NCI-H345 (cell line): ENCODE results near the gene DTNBP1.

ENCODE experiments used
- DNase-seq: peaks from one replicate; lab custom pipeline; 2025; lab: John Stamatoyannopoulos, UW

DTNBP1 gene, protein sequence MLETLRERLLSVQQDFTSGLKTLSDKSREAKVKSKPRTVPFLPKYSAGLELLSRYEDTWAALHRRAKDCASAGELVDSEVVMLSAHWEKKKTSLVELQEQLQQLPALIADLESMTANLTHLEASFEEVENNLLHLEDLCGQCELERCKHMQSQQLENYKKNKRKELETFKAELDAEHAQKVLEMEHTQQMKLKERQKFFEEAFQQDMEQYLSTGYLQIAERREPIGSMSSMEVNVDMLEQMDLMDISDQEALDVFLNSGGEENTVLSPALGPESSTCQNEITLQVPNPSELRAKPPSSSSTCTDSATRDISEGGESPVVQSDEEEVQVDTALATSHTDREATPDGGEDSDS

DNA sequence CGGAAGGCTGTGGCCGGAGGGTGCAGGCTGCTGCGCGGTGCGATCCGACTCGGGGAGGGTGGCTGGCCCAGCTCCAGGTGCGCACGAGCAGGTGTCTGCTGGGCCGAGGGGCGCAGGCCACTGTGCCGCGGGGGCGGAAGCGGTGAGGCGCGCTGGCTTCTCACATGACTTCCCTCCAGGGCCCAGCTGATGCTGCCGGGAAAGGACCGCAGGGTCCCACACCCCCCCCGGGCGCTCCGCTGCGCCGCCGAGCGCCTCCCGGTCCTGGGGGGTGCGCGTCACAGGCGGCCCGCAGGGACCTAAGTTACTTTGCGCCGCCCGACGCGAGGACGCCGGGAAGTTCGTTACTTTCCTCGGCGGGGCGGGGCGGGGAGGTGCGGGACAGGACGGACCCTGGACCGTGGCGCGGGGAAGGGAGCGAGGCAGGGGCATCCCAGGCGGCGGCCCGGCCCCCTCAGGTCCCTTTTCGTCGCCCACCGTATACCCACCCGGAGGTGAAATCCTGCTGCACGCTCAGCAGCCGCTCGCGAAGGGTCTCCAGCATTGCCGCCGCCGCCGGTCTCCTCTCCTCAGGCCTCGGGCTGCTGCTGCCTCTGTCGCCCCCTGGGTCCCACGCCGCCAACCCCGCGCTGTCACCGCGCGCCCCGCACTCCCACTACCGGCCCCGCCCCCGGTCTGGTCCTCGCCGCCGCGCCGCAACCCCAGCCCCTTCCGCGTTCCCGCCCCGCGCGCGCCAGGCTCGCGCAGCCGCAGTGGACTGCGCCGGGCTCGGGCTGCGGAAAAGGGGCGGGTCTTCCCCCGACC, at the start of gene DTNBP1:
DTNBP1 (minus strand) TSS at position 703 of the 804 bp plus-strand sequence; CDS start at position 544, 159 bp downstream.
- DNase-seq: peak; percentile 60

DNA sequence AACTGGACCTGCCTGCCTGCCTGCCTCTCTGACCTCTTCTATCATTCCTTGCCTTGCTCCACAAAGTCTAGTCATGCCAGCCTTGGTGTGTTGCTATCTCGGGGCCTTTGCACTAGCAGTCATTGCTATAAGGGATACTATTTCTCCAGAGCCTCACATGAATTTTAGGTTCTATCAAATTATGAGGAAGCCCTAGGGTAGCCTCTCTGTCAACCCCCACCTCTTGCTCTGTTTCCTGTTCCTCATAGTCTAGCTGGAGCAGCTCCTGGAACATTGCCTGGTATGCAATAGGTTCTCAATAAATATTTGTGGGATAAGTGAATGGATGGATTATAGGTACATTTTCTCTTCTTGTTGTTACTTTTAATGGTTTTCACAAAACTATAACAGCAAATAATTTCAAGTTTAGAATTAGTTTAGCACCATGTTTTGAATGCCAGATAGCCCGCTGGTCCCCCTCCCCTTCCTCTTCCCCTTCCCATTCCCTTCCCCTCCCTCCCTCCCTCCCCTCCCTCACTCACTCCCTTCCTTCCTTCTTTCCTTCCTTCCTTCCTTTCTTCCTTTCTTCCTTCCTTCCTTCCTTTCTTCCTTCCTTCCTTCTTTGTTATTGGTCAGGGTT, 46.9 kb upstream of the DTNBP1 start:
- no peak for DNase-seq

DNA sequence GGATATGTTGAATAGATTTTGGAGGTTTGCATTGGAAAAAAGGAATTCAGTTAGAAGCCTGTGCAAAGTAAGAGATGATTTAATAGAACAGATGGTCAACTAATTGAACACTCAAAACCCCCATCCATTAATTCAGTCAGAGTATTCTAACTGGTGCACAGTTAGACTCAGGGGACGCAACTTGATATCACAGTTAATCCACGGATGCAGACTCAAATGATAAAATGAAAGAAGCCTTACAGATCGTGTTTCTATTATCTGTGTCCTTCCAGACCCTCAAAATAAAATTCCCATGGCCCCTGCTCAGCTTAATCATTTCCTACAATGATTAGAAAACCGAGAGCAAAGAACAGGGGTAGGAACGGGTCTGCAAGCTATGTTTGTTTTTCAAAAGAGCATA, 45.4 kb upstream of the DTNBP1 start:
- DNase-seq: no peak

DNA sequence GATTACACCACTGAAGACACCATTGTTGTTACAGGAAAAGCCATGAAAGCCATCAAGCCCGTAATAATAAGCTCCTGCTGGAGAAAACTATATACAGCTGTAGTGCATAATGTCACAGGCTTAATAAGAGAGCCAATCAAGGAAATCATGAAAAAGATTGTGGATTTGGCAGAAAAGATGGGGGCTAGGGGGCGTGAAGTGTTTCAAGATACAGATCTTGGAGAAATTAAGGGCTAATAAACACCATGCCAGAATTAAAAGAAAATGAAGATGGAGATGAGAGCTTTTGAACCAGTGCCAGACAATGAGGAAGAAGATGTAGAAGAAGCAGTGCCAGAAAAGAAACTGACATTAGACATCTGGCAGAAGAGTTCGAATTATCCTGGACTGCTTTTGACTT, 43.2 kb upstream of the DTNBP1 start:
- DNase-seq: no peak

DNA sequence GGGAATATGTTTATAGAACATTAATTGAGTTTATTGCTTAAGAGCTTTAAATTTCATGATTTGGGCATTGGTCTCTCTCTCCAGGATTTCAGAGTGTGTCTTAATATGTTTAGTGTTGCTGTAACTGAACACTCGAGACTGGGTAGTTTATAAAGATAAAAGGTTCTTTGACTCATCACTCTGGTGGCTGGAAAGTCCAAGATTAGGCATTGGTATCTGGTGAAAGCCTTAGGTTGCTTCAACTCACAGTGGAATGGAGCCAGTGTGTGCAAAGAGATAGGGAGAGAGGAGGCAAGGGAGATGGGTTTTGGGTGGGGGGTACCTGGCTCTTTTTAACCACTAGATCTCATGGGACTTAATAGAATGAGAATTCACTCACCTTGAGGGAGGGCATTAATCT, 35.6 kb upstream of the DTNBP1 start:
- no peak for DNase-seq

DNA sequence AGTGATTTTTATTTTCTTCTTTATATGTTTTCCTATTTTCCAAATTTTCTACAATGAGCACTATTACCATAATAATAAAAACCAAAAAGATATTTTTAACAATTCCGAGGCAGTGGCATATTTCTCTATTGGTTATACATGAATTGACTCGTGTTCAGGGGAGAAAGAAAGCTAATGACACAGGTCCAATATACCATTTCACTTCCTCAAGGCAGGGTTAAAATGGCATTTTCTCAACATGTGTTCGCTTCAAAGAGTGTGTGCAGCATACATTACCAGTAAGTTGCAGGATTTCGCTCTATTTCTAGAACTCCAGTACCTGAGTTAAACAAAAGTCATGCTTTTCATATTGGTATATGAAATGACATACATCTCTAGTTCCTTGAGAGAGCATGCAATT, 35.1 kb upstream of the DTNBP1 start:
- DNase-seq: no peak

DNA sequence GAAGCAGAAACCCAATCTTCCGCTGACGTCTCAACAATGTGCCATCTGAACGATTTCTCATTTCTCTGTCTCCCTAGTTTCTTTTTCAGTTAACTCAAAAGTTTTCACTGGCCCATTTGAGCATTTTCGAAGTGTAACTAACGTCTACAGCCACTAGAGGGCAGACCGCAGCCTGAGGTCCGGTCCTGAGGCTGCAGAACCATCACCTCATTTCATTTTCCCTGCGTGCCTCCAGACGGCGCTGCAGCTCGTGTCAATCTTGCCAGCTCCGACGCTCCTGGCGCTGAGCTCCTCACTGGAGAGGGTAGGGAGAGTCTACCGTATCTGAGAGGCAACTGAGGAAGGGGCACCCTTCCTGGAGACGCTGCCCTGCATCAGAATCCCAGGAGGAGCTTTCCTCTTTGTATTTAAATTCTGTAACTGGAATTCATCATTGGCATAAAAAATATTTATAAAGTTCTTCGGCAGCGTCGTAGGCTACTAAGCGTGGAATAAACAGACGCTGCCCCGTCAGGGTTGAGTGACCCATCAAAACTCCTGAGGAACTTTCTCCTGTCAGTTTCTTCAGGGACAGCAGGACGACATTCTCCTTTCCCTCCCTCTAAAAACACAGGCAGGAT, 28.5 kb upstream of the DTNBP1 start:
- DNase-seq: peak; percentile 66

DNA sequence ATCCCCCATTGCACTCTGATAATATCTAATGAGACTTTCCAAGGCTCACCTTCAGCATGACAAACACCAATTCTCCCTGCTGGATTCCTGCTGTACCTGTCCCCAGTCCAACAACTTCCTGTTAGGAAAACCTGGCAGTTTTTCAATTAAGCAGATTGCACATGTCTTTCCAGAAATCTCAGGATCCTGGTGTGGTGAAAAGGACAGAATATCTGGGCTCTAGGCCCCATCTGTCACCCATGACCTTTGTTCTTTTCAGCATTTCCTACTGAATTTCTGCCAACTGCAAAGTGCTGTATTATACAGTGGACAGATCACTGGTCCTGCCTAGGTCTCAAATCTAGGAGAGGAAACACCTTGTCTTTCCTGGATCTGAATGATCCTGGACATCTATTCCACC, 27.7 kb upstream of the DTNBP1 start:
- DNase-seq: no peak

DNA sequence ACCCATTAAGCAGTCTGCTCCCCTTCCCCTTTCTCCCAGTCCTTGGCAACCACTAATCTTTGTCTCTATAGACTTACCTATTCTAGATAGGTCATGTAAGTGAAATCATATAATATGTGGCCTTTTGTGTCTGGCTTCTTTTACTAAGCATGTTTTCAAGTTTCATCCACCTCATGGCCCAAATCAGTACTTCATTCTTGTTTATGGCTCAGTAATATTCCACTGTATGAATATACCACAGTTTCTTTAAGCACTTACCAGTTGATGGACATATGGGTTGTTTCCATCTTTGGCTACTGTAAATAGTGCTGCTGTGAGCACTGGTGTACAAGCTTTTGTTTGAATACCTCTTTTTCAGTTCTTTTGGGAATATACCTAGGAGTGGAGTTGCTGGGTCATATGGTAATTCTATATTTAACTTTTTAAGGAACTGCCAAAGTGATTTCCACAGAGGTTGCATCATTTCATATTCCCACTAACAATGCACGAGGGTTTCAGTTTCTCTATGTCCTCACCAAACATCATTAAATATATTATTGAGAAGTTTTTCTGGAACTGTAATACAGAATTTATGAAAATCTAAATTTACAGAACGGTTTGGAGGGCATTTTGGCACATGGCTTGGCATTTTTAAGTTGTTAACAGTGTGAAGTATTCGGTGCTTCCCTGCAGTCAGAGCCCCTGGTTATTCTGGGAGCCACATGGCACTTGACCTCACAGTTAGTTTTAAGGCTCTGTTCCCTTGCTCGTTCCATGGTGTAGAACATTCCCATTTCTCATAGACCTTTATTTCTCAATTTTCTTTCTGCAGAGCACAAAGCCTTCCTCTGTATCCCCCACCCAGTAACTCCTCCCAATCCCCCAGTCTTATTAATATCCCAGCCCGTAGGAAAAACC, 27.0 kb upstream of the DTNBP1 start:
- DNase-seq: no peak

DNA sequence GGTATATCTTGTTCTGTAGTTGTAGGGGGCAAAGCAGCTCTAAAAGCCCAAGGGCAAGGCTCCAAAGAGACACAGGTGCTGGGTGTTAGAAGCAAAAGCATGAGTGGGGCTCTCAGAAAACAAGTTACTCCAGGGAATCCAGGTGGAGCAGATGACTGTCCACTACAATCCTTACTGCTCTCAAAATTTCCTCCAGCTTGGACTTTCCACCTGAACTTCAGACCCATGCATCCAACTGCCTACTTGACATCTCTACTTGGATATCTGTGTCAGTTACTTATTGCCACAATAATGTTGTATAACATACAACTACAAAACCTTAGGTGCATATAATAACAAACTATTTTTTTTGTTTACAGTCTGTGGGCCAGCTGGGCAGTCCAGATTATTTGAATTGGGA, 22.8 kb upstream of the DTNBP1 start:
- no peak for DNase-seq

DNA sequence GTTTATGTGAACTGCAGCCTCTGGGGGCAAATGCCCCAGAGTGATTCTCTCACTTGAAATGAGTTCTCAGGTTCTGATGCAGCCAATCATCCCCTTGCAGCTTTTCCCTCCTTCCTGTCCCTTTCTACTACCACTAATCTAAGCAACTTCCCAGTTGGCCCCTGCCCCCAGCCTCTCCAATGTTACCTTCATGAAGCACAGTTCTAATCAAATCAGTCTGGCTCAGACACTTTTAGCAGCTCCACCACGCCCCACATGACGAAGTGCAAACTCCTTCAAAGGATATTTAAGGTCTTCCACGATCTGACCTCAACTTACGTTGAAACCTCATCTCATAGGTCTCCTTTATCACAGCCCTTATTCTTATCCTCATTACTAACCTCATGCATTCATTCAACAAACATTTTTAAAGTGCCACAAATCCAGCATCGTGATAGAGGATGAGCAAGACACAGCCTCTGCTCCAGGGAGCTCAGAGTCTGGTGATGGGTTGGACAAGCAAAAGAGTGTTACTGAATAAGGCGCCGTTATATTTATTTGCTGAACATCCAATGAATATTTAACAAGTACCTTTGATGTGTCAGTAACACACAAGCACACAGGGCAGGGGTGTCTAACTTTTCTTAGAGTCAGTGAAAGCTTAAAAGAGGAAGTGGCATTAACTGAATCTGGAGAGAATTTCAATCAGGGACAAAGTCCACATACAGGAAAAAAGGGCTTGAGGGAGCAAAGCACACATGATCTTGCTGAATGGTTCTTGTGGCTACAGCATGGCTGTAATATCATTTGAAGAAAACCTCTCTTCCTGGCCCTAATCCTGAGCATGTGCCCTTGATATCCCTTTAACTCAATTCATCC, 20.4 kb upstream of the DTNBP1 start:
- DNase-seq: no peak

DNA sequence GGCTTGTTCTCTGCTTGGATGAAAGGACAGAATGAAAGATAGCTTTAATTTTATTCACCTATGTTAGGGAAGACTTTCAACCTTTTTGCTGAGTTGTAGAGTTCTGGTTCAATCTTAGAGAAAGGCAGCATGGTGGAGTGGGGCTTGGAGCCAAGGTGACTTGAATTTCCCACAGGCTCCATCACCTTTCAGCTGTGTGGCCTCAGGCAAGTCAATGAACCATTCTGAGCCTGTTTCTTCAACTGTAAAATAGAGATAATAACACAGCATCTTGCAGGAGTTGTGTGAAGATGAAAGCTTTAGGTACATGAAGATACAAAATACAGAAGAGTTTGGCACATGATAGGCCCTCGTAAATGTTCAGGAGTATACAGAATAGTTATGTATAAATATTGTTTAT, 19.1 kb upstream of the DTNBP1 start:
- no peak for DNase-seq

DNA sequence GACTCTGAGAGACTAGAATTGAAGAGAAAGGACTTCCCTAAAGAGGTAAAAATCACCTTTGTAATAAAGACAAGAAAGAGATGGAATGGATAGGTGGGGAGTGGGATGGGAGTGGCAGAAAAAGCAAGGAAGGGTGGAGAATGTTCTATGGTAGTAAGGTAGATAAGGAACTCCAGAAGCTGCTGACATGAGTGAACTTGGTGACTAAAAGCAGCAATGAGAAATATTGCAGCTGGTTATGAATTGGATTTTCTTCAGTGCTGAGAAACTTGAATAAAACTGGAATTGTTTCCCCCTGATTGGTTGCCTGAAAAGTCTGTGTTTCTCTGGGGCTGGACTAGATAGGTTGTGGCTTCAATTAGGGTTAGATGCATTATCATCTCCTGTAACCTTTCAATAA, 15.7 kb upstream of the DTNBP1 start:
- DNase-seq: no peak

DNA sequence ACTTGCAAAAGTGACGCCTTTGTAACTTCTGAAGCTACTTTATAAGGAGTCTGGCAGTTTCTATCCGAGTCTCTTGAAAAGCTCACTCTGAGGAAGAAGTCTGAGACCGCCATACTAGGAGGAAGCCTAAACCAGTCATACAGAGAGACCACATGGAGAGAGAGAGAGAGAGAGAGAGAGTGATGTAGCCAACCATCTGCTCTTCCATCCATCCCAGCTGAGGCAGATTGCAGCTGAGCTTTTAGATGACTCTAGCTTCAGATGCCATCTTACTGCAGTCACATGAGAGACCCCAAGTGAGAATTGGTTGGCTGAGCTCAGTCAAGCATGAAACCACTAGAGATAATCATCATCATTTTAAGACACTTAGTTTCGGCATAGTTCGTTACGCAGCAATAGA, 15.0 kb upstream of the DTNBP1 start:
- no peak for DNase-seq

DNA sequence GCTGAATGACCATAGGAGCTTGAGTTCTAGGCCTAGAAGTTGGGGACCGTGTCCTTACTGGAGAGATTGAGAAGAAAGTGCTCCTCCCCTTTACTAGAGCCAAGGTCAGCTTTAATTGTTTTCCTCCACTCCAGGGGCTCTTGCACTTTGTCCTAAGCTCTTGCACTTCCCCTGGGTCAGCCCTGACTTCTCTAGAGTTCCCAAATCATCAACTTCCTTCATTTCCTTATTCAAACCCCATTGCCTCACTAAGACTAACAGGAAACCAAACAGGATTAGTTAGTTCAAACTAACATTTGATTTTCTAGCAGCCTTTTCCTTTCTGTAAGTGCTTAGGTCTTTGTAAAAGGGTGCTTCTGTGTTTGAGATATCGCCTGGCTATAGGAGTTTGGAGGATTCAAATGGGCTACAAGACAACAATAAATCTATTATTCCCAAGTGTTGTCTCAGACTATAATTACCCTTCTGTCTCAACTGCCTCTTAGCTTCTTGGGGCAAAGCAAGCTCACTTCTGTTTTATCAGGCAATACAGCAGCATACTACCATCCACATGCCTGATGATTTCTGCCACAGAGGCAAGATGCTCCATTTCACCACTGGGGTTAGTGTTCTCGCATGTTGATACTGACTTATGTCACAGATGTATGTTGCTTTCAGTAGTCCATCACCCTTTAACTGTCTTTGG, 12.8 kb upstream of the DTNBP1 start:
- no peak for DNase-seq

DNA sequence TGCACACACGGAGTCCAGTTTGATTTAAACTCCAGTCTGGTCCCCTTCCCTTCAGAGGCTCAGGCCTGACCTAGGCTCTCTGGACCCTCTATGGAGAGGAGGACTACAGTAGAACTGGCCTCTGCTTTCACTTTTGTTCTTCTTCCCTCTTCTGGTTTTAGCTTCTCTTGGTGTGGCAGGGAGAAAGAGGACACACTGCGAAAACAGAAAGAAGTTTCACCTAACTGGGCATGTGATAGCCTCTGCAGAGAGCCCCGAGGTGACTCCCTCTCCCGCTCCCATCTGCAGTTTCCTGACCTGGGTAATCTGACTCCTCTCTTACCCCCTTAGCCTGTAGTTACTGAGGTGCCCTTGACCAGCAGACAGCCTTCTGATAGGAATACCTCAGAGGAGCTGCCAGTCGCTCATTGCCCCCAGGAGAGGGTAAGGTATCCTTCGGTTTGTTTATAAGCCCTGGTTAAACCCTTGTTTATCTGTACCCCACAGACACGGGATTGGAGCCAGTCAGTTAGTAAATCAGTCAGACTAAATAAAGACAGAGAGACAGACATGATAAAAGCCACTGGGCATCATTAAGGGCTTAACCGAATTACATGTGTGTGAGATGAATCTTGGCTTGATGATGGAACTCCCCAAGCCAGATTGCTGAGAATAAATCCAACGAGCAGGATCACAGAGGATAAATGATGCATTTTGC, 12.0 kb upstream of the DTNBP1 start:
- DNase-seq: no peak

DNA sequence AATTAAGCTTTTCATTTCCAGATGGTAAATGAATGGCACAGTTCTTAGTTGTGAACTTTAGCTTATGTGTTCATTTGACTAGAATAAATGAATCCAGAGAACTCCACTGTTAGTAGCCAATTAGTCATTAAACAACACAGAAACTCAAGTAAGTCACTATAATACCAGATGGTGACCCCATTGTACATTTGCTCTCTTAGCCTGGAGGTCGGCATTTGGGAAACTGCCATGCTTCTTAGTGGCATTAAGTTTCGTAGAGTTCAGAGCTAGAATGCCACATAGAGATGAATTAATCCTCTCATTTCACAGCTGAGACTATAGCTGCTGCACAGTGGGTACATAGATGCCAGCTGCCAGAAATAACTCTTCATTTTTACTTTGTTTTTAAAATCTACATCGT, 10.8 kb upstream of the DTNBP1 start:
- DNase-seq: no peak

DNA sequence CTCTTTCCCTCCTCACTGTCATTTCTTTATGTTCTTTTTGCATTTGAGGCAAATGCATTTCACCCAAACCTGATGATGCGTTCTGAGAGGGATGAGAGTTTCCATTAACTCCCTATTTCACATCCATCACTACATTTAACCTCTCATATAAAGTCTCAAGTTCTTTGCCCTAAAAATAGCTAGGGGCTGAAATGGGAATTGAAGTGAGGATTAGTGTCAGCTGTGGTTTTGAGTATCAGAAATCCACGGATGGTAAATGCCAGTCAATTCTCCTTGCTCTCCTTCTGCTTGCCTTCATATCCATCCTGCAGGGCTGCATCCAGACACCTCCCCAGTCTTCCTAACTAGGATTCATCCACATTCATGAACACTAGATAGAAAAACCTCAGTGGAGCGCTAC, 10.0 kb upstream of the DTNBP1 start:
- no peak for DNase-seq

DNA sequence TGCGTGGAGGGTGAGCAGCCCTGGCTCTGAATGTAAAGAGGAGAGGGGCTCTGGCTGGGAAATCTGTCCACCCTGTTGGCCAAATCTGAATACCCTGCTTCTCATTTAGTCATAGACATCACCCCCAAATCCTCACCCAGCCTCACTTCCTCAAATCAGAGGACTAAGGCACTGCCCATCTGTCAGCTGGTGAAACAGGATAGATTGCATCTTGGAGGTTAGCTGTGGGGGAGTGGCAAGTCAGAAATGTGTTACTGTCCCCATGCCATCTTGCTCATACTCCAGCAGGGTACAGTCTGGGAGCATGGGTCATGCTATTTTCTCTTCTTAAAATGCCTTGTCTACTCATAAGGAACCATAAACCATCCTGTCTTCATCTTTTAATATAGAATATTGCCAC, 9.5 kb upstream of the DTNBP1 start:
- DNase-seq: no peak
